Left lobe of liver (tissue), 2 donors: ENCODE results near the gene NEMP1. TPM values are rescaled to one million over a fixed set of nuclear protein-coding genes. Genes with fewer than 3 reads are reported as not detected.
"Not testable (repeated sequence)": the region's sequence is repeated elsewhere in the genome, so short reads cannot be mapped to it uniquely, and the experiment has no call there.

ENCODE experiments used
- ATAC-seq: fragments of 200-7000 bp; cut with Tn5 transposase; one replicate; pipeline ENCODE4 v1.9.1; 2020; ENCODE audit warnings: mild to moderate bottlenecking, moderate library complexity
- DNase-seq: peaks from one replicate; pipeline ENCODE4 v3.0.0-alpha.2; 2020; ENCODE audit warnings: low spot score
- total RNA-seq: library from RNA; stranded (reverse); gene quantifications from one replicate; pipeline ENCODE4 v1.2.1, GENCODE V29; 2021
- donor health status: DM: no; HTN: no; CAD: no; lungs with moderate emphysema.
- donor health status: DM: no; HTN: yes; CAD: no.

The NEMP1 gene
- total RNA-seq, 1 donor from 2014 or later, result 5.3 TPM

GRCh38 chr12:57057067-57057751 lies 21.4 kb downstream of the NEMP1 start:
- no peak for DNase-seq
- no peak for ATAC-seq

- no peak for ATAC-seq
- no peak for DNase-seq
These were observed 22.8 kb downstream of the NEMP1 start for GRCh38 chr12:57055824-57056223.

GRCh38 chr12:57053901-57054300 lies 24.7 kb downstream of the NEMP1 start:
- ATAC-seq, DNase-seq: not testable (repeated sequence)

- DNase-seq, ATAC-seq: not testable (repeated sequence)
These were observed 25.4 kb downstream of the NEMP1 start for GRCh38 chr12:57053146-57053545.

GRCh38 chr12:57051011-57051410 lies 27.6 kb downstream of the NEMP1 start:
- no peak for ATAC-seq
- no peak for DNase-seq

GRCh38 chr12:57049890-57050289 lies 28.7 kb downstream of the NEMP1 start, which contains the start of gene MYO1A:
Gene MYO1A, minus strand, starts transcription at chr12:57050129. Its CDS starts 1,806 bp downstream, at chr12:57048323.
- ATAC-seq (peak; percentile 74), DNase-seq (no peak)

- DNase-seq (no peak), ATAC-seq (no peak)
These were observed 29.5 kb downstream of the NEMP1 start for GRCh38 chr12:57049119-57049446.

- ATAC-seq, result no peak
These were observed 30.0 kb downstream of the NEMP1 start for GRCh38 chr12:57048423-57049118.

GRCh38 chr12:57047981-57048380 lies 30.6 kb downstream of the NEMP1 start:
- DNase-seq (no peak), ATAC-seq (no peak)

More at GRCh38 chr12:57048423-57049118, 30.0 kb downstream of the NEMP1 start:
- no peak for DNase-seq

- ATAC-seq (peak; percentile 31), DNase-seq (no peak)
These were observed 31.4 kb downstream of the NEMP1 start for GRCh38 chr12:57046947-57047890.

- ATAC-seq (no peak), DNase-seq (no peak)
These were observed 32.4 kb downstream of the NEMP1 start for GRCh38 chr12:57046086-57046791.

- no peak for ATAC-seq
These were observed 33.7 kb downstream of the NEMP1 start for GRCh38 chr12:57044889-57045288.

GRCh38 chr12:57044468-57044867 lies 34.1 kb downstream of the NEMP1 start:
- DNase-seq, result no peak
- ATAC-seq, result no peak

More at GRCh38 chr12:57044889-57045288, 33.7 kb downstream of the NEMP1 start:
- DNase-seq, result no peak

- no peak for ATAC-seq
- no peak for DNase-seq
These were observed 35.9 kb downstream of the NEMP1 start for GRCh38 chr12:57042695-57043094.

- DNase-seq (no peak), ATAC-seq (no peak)
These were observed 37.8 kb downstream of the NEMP1 start for GRCh38 chr12:57040750-57041149.

GRCh38 chr12:57040211-57040610 lies 38.4 kb downstream of the NEMP1 start:
- no peak for ATAC-seq
- no peak for DNase-seq

- ATAC-seq, result no peak
These were observed 39.4 kb downstream of the NEMP1 start for GRCh38 chr12:57039016-57039798.

GRCh38 chr12:57037264-57037663 lies 41.3 kb downstream of the NEMP1 start:
- DNase-seq (no peak), ATAC-seq (no peak)

More at GRCh38 chr12:57039016-57039798, 39.4 kb downstream of the NEMP1 start:
- DNase-seq, result no peak

- ATAC-seq (no peak), DNase-seq (no peak)
These were observed 45.2 kb downstream of the NEMP1 start for GRCh38 chr12:57033431-57033830.

- no peak for DNase-seq
- no peak for ATAC-seq
These were observed 46.8 kb downstream of the NEMP1 start for GRCh38 chr12:57031789-57032188.
